Esophagus squamous epithelium (tissue), 4 donors: ENCODE results near the gene LRRC51.

Experiments
- POLR2A ChIP-seq, 4 donors: fragments of 450-650 bp; IDR thresholded peaks; one replicate each; pipeline ENCODE4 v1.6.1; 2017; ENCODE audit warnings: antibody characterized with exemption in 4 of 4, mild to moderate bottlenecking in 4 of 4, moderate library complexity in 3 of 4
- TF ChIP-seq, protein P1 (sequence below), 6 experiments: fragments of 450-650 bp in 4 of 6; fragments of 200-600 bp in 2 of 6; sonication (generic) in 2 of 6; IDR thresholded peaks; one replicate each; pipeline ENCODE4 v1.5.1; 2016 to 2019; ENCODE audit warnings: antibody characterized with exemption in 6 of 6, mild to moderate bottlenecking in 4 of 6, moderate library complexity in 4 of 6

DNA sequence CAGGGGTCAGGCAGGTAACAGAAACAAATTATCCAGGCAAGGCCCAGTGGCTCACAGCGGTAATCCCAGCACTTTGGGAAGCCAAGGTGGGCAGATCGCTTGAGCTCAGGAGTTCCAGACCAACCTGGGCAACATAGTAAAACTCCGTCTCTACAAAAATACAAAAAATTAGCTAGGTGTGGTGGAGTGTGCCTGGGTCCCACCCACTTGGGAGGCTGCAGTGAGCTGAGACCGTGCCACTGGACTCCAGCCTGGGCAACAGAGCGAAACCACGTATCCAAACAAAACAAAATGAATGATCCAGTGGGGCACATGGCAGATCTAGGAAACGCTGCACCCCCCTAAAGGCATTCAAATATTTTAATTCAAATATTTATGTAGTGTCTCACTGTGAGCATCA is 10.2 kb upstream of the LRRC51 start:
- no peak for TF ChIP-seq POLR2A (IDR thresholded peaks at IDR 0.05)
- TF ChIP-seq, protein P1, sequence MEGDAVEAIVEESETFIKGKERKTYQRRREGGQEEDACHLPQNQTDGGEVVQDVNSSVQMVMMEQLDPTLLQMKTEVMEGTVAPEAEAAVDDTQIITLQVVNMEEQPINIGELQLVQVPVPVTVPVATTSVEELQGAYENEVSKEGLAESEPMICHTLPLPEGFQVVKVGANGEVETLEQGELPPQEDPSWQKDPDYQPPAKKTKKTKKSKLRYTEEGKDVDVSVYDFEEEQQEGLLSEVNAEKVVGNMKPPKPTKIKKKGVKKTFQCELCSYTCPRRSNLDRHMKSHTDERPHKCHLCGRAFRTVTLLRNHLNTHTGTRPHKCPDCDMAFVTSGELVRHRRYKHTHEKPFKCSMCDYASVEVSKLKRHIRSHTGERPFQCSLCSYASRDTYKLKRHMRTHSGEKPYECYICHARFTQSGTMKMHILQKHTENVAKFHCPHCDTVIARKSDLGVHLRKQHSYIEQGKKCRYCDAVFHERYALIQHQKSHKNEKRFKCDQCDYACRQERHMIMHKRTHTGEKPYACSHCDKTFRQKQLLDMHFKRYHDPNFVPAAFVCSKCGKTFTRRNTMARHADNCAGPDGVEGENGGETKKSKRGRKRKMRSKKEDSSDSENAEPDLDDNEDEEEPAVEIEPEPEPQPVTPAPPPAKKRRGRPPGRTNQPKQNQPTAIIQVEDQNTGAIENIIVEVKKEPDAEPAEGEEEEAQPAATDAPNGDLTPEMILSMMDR (IDR thresholded peaks at IDR 0.05) = no peak
